ENCODE measurements around the gene PANK4.

GRCh38 chr1:2513939-2514652 is 12.3 kb downstream of the PANK4 start:
- TF ChIP-seq POLR2A (IDR thresholded peaks at IDR 0.05; ENCODE audit: low read length) (no peak), GATA1 (IDR thresholded peaks at IDR 0.05; ENCODE audit: low read depth, low read length) (no peak)

All from erythroblast (primary cell).